ENCODE data around the gene CHST6. TPM values are rescaled to one million over a fixed set of nuclear protein-coding genes. Genes with fewer than 3 reads are reported as not detected.

Gene CHST6
- total and polyA plus RNA-seq, 10 of the 15 experiments (the other 5 are each of a cell fraction or from before 2014, with no cell fraction given) = 0.14 to 2.5 (median 0.51) TPM

DNA sequence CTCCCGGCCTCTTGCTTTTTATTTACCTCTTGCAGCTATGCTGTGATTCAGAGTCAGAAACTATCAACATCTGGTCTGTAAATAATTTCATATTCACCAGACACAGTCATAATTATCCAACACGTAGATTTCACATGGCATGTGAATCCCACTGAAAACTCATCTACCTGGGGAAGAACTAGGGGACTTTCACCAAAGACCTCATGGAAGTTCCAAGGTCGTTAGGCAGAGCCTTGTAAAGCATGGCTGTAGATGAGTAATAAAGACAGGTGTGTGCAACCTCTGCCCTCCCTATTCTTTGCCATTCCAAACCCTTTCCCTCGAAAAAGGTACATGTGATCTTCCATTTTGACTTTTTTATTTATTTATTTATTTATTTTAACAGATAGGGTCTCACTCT lies 42.5 kb upstream of the CHST6 start (continued):
- TF ChIP-seq, protein P1, sequence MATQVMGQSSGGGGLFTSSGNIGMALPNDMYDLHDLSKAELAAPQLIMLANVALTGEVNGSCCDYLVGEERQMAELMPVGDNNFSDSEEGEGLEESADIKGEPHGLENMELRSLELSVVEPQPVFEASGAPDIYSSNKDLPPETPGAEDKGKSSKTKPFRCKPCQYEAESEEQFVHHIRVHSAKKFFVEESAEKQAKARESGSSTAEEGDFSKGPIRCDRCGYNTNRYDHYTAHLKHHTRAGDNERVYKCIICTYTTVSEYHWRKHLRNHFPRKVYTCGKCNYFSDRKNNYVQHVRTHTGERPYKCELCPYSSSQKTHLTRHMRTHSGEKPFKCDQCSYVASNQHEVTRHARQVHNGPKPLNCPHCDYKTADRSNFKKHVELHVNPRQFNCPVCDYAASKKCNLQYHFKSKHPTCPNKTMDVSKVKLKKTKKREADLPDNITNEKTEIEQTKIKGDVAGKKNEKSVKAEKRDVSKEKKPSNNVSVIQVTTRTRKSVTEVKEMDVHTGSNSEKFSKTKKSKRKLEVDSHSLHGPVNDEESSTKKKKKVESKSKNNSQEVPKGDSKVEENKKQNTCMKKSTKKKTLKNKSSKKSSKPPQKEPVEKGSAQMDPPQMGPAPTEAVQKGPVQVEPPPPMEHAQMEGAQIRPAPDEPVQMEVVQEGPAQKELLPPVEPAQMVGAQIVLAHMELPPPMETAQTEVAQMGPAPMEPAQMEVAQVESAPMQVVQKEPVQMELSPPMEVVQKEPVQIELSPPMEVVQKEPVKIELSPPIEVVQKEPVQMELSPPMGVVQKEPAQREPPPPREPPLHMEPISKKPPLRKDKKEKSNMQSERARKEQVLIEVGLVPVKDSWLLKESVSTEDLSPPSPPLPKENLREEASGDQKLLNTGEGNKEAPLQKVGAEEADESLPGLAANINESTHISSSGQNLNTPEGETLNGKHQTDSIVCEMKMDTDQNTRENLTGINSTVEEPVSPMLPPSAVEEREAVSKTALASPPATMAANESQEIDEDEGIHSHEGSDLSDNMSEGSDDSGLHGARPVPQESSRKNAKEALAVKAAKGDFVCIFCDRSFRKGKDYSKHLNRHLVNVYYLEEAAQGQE (IDR thresholded peaks at IDR 0.05; ENCODE audit: low read depth, low read length) = no peak
- TF ChIP-seq MYC (IDR thresholded peaks at IDR 0.05; ENCODE audit: insufficient read depth, insufficient read length, insufficient replicate concordance, low read length, severe bottlenecking) (no peak), E2F8 (IDR thresholded peaks at IDR 0.05; ENCODE audit: low read depth, partially characterized antibody) (no peak), ZNF24 (IDR thresholded peaks at IDR 0.05) (no peak), YY1 (IDR thresholded peaks at IDR 0.05; ENCODE audit: low read depth, low read length) (no peak), SMC3 (IDR thresholded peaks at IDR 0.05; ENCODE audit: borderline replicate concordance, low read length) (no peak), YBX1 (IDR thresholded peaks at IDR 0.05) (no peak), BMI1 (IDR thresholded peaks at IDR 0.05; ENCODE audit: borderline replicate concordance) (no peak), MEF2A (IDR thresholded peaks at IDR 0.05; ENCODE audit: insufficient read depth, low read depth, low read length) (no peak), SP1 (IDR thresholded peaks at IDR 0.05; ENCODE audit: low read depth, low read length) (no peak)

All from GM12878 (cell line).